ENCODE results near the gene MAP3K10.
A peak's percentile ranks its signal among the peaks of the same experiment; 100 is the strongest.
"Not testable (repeated sequence)": the region's sequence is repeated elsewhere in the genome, so short reads cannot be mapped to it uniquely, and the experiment has no call there.

Gene MAP3K10

GRCh38 chr19:40190891-40191835, at the start of gene MAP3K10:
TSS of gene MAP3K10 (plus strand) at chr19:40191426. CDS start at chr19:40192032, 606 bp downstream.
- DNase-seq, result peak; percentile 87

DNA sequence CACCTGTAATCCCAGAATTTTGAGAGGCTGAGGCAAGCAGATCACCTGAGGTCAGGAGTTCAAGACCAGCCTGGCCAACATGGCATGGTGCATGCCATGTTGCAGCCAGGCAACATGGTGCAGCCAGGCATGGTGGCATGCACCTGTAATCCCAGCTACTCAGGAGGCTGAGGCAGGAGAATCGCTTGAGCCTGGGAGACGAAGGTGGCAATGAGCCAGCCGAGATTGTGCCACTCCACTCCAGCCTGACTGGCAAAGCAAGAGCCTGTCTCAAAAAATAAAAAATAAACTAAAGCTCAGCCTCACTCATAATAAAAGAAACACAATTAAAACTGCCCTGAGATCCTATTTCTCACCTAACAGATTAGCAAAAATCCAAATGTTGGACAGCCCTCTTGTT, 49.7 kb upstream of the MAP3K10 start:
- no peak for DNase-seq

GRCh38 chr19:40143612-40144011, 47.6 kb upstream of the MAP3K10 start:
- DNase-seq, result peak; percentile 64

DNA sequence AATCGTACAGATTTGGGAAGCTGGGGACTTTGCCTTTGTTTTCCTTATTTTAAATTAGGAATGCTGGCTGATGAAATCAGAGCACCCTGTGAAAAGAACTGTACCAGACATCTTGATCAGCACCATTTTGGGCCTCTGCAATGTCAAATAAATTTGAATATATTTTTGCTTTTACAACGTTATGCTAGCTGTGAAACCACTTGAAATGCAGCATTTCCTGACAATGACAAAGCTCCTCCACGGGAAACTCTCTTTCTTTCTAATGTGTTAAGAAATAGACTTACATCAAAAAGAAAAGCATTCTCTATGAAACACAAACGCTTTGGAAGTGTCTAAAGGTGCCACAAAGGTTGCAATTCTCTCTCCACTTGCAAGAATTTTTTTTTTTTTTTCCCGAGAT, 47.1 kb upstream of the MAP3K10 start:
- peak; percentile 72 for DNase-seq

GRCh38 chr19:40144947-40145748, 46.1 kb upstream of the MAP3K10 start:
- peak; percentile 42 for DNase-seq

- not testable (repeated sequence) for DNase-seq
Observed at GRCh38 chr19:40145749-40146029, 45.5 kb upstream of the MAP3K10 start.

DNA sequence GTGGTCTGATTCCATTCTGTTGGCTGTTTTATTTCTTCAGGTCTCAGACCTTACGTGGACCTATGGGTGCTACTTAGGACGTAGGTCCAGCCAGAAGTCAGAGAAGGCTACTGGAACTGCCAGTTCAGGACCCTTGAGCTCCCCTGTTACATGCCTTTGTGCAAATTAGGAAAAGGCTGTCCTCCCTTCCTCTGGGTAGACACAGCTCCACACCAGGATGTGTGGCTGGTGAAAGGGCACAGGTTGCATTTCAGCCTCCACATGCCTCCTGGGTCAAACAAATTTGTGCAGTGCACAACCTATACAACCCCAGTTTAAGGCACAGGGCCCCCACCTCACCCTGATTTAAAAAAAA, 43.9 kb upstream of the MAP3K10 start:
- no peak for DNase-seq

- DNase-seq, result peak; percentile 53
Observed at GRCh38 chr19:40147693-40148347, 43.4 kb upstream of the MAP3K10 start.

DNA sequence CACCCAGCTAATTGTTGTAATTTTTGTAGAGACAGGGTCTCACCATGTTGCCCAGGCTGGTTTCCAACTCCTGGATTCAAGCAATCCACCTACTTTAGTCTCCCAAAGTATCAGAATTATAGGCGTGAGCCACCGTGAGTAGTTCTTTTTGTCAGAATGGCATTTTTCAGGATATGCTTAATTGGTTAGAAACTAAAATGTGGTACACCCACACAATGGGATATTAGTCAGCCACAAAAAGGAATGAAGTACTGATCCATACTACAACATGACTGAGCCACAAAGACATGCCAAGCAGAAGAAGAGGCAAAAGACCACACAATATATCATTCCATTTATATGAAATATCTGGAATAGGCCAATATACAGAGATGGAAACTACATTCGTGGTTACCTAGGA, 41.7 kb upstream of the MAP3K10 start:
- peak; percentile 9 for DNase-seq

GRCh38 chr19:40150170-40150569, 41.1 kb upstream of the MAP3K10 start:
- DNase-seq, result no peak

- DNase-seq, result no peak
Observed at GRCh38 chr19:40154121-40154680, 37.0 kb upstream of the MAP3K10 start.

DNA sequence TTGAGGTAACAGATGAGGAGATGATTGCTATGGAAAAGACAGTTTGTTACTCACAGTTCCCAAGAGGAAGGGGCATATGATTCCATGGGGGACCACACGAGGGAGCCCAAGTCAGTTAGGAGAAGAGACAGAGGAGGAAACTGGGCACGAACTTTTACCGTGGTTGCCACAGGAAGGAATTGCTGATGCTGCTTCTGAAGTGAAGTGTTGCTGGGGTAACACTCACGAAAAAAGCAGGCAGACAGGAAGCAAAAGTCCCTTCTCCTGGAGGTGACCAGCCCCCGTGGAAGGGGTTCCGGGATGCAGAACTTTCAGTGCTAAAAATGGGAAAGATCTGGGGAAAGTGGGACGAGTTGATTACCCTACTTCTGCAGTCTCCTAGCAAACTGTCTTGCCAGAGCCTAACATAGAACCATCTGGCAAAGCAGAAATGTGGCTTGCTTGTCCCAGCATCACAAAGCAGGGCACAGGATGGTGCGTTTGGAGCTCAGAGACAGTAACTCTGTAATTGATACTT, 35.4 kb upstream of the MAP3K10 start:
- peak; percentile 35 for DNase-seq

DNA sequence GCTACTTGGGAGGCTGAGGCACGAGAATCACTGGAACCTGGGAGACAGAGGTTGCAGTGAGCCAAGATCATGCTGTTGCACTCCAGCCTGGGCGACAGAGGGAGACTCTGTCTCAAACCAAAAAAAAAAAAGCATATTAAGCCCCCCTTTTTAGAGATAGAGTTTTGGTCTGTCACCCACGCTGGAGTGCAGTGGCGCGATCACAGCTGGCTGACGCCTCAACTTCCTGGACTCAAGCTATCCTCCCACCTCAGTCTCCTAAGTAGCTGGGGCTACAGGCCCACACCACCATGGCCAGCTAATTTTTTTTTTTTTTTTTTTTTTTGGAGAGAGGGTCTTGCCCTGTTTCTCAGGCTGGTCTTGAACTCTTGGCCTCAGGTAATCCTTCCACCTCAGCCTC, 34.2 kb upstream of the MAP3K10 start:
- DNase-seq, result no peak

DNA sequence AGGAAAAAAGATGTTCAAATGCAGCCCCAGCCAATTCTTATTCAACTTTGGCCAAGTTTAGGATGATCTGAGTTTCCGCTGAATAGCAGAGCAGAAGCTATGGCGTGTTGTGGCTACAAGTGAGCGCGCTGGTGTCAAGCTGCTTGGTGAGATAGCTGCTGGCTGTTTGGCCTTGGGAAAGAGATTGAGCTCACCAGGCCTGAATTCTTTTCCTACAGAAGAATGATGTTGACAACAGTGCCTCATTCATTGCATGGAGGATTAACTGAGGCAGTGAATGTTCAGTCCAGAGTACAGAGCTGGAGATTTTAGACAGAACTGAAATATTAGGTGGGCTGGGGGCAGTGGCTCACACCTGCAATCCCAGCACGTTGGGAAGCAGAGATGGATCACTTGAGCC, 31.5 kb upstream of the MAP3K10 start:
- DNase-seq, result no peak

GRCh38 chr19:40162104-40162503, 29.1 kb upstream of the MAP3K10 start:
- DNase-seq, result no peak

GRCh38 chr19:40163541-40164129, 27.6 kb upstream of the MAP3K10 start:
- DNase-seq, result no peak

DNA sequence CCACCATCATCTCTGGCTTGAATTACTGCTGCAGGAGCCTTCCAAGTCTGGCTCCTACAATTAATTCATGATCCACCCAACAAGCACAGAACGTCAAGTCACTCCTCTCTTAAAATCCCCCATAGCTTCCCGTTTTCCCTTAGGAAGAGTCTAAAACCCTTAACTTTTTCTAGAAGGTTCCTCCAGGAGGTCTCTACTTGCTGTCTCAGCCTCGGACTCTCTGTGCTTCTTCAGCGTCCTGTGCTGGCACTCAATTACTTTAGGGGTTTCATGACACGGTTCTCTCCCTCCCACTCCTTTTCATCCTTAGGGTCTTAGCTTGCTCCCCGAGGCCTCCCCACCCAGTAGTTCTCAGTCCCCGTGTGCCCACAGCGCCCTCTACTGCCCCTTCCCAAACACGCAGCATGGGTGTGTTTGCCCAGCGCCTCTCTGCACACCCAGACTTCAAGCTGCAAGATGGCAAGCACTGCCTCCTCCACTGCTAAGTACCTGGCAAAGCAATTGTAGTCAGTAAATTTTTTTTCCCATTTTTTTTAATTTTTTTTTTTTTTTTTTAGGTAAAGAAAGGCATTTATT, 25.8 kb upstream of the MAP3K10 start:
- DNase-seq, result peak; percentile 68

DNA sequence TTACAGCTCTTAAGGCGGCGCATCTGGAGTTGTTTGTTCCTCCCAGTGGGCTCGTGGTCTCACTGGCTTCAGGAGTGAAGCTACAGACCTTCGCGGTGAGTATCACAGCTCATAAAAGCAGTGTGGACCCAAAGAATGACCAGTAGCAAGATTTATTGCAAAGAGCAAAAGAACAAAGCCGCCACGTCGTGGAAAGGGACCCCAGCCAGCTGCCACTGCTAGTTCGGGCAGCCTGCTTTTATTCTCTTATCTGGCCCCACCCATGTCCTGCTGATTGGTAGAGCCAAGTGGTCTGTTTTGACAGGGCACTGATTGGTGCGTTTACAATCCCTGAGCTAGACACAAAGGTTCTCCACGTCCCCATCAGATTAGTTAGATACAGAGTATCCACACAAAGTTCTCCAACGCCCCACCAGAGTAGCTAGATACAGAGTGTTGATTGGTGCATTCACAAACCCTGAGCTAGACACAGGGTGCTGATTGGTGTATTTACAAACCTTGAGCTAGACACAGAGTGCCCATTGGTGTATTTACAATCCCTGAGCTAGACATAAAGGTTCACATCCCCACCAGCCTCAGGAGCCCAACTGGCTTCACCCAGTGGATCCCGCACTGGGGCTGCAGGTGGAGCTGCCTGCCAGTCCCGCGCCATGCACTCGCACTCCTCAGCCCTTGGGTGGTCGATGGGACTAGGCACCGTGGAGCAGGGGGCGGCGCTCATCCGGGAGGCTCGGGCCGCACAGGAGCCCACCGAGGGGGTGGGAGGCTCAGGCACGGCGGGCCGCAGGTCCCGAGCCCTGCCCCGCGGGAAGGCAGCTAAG, 21.5 kb upstream of the MAP3K10 start:
- DNase-seq, result not testable (repeated sequence)

DNA sequence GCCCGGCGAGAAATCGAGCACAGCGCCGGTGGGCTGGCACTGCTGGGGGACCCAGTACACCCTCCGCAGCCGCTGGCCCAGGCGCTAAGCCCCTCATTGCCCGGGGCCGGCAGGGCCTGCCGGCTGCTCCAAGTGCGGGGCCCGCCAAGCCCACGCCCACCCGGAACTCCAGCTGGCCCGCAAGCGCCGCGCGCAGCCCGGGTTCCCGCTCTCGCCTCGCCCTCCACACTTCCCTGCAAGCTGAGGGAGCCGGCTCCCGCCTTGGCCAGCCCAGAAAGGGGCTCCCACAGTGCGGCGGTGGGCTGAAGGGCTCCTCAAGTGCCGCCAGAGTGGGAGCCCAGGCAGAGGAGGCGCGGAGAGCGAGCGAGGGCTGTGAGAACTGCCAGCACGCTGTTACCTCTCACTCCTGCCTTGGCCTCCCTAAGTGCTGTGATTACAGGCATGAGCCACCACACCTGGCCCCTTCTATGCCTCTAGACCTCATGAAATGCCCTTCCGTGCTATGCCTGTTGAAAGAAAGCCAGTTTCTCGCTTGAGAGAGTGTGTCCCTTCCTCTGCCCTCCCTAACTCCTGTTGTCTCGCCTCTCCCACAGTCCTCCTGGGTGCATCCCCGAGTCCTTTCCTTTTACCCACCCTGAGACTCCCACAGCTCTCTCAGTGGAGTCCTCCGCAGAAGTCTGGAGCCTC, 20.8 kb upstream of the MAP3K10 start:
- not testable (repeated sequence) for DNase-seq

GRCh38 chr19:40171293-40171692, 19.9 kb upstream of the MAP3K10 start:
- not testable (repeated sequence) for DNase-seq

- no peak for DNase-seq
Observed at GRCh38 chr19:40174092-40174491, 17.1 kb upstream of the MAP3K10 start.
